IgD-negative memory B cell (primary cell): ENCODE data around the gene MIGA1. TPM values are rescaled to one million over a fixed set of nuclear protein-coding genes. Genes with fewer than 3 reads are reported as not detected.

Experiments
- H3K27ac Mint-ChIP-seq, 3 donors: one replicate each; pipeline ENCODE4 v1.8.0; 2020 to 2022; ENCODE audit warnings: mild to moderate bottlenecking in 3 of 3, mixed read lengths in 3 of 3, moderate library complexity in 1 of 3
- H3K27me3 Mint-ChIP-seq: one replicate; pipeline ENCODE4 v1.8.0; 2021; ENCODE audit warnings: mixed read lengths
- H3K36me3 Mint-ChIP-seq: one replicate; pipeline ENCODE4 v1.8.0; 2020; ENCODE audit warnings: mild to moderate bottlenecking, mixed read lengths
- H3K4me1 Mint-ChIP-seq, 3 donors: one replicate each; pipeline ENCODE4 v1.8.0; 2020 to 2022; ENCODE audit warnings: mixed read lengths in 3 of 3, mild to moderate bottlenecking in 1 of 3
- H3K4me3 Mint-ChIP-seq, 4 donors: one replicate each; pipeline ENCODE4 v1.8.0; 2020 to 2022; ENCODE audit warnings: mild to moderate bottlenecking in 4 of 4, mixed read lengths in 4 of 4, moderate library complexity in 3 of 4
- H3K9me3 Mint-ChIP-seq, 3 donors: one replicate each; pipeline ENCODE4 v1.8.0; 2020 to 2021; ENCODE audit warnings: mixed read lengths in 3 of 3, mild to moderate bottlenecking in 1 of 3
- polyA plus RNA-seq: library from polyadenylated mRNA; unstranded; fragments of 300-500 nt; fragmentation: Illumina TruSeq; gene quantifications from one replicate; pipeline ENCODE4 v1.2.3, GENCODE V29; 2021

Gene MIGA1
- polyA plus RNA-seq, 1 donor from 2014 or later, result 9.1 TPM

DNA sequence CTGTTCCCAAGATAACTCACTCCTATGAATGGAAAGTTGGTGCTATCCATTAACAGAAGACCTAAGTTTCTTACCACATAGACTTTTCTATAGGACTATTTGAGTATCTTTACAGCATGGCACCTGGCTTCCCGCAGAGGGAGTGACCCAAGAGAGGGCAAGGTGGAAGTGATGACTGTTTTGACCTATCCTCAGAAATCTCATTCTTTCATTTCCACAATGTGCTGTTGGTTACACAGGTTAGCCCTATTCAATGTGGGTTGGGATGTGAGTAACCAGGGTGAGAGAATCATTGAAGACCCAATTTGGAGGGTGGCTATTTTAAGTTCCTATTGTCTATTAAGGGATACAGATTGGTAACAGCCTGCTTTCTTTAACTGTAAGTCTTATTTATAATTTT lies 70.6 kb downstream of the MIGA1 start:
- Mint-ChIP-seq H3K4me1 (peaks cover 4% of the 10 kb centered on the region in 3 donors), H3K27ac (no peak overlapping the region), H3K27me3 (no peaks in the 10 kb centered on the region), H3K4me3 (no peak overlapping the region), H3K9me3 (peaks cover 4 to 10% (median 4%) of the 10 kb centered on the region in 3 donors), H3K36me3 (peaks cover 23% of the 10 kb centered on the region)

- Mint-ChIP-seq H3K4me3 (no peak overlapping the region), H3K4me1 (peaks cover 0 to 4% (median 4%) of the 10 kb centered on the region in 3 donors), H3K9me3 (peaks cover 6 to 22% (median 14%) of the 10 kb centered on the region in 3 donors), H3K36me3 (peaks cover 28% of the 10 kb centered on the region), H3K27me3 (no peaks in the 10 kb centered on the region), H3K27ac (no peak overlapping the region)
Measured at GRCh38 chr1:77857552-77857951, 78.1 kb downstream of the MIGA1 start.

DNA sequence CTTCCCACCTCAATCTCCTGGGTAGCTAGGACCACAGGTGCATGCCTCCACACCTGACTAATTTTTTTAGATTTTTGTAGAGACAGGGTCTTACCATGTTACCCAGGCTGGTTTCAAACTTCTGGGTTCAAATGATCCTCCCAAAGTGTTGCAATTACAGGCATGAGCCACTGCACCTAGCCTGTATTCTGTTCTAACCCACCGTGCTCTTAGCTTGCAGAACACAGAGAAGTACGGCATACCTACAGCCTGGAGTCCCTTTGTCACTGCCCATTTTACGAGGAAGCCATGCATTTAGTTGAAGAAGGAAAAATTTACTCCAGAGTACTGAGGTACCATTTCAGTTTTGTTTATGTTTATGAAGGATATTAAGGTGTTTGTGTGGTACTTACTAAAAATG lies 79.3 kb downstream of the MIGA1 start:
- H3K9me3 Mint-ChIP-seq, result peaks cover 6 to 22% (median 10%) of the 10 kb centered on the region in 3 donors
- peaks cover 27% of the 10 kb centered on the region for H3K36me3 Mint-ChIP-seq
- H3K4me3 Mint-ChIP-seq, result no peak overlapping the region
- no peaks in the 10 kb centered on the region for H3K27me3 Mint-ChIP-seq
- no peak overlapping the region for H3K27ac Mint-ChIP-seq
- H3K4me1 Mint-ChIP-seq, result peaks cover 0 to 4% (median 4%) of the 10 kb centered on the region in 3 donors

GRCh38 chr1:77859248-77859647 lies 79.8 kb downstream of the MIGA1 start:
- Mint-ChIP-seq H3K4me1 (peaks cover 0 to 4% (median 0%) of the 10 kb centered on the region in 3 donors), H3K27ac (no peak overlapping the region), H3K9me3 (peaks cover 2 to 19% (median 10%) of the 10 kb centered on the region in 3 donors), H3K4me3 (peak overlapping the region in 1 of 4 donors; percentile 19), H3K27me3 (no peaks in the 10 kb centered on the region), H3K36me3 (peaks cover 22% of the 10 kb centered on the region)

- no peak overlapping the region for H3K4me3 Mint-ChIP-seq
- H3K27ac Mint-ChIP-seq, result peak overlapping the region in 1 of 3 donors; percentile 82
- H3K9me3 Mint-ChIP-seq, result no peaks in the 10 kb centered on the region
- peaks cover 10% of the 10 kb centered on the region for H3K36me3 Mint-ChIP-seq
- no peaks in the 10 kb centered on the region for H3K4me1 Mint-ChIP-seq
- H3K27me3 Mint-ChIP-seq, result no peaks in the 10 kb centered on the region
Measured at GRCh38 chr1:77866296-77866695, 86.8 kb downstream of the MIGA1 start.

- no peak overlapping the region for H3K27ac Mint-ChIP-seq
- H3K27me3 Mint-ChIP-seq, result no peaks in the 10 kb centered on the region
- no peaks in the 10 kb centered on the region for H3K9me3 Mint-ChIP-seq
- peaks cover 14% of the 10 kb centered on the region for H3K36me3 Mint-ChIP-seq
- H3K4me3 Mint-ChIP-seq, result no peak overlapping the region
- H3K4me1 Mint-ChIP-seq, result no peaks in the 10 kb centered on the region
Measured at GRCh38 chr1:77872645-77873044, 93.2 kb downstream of the MIGA1 start.

DNA sequence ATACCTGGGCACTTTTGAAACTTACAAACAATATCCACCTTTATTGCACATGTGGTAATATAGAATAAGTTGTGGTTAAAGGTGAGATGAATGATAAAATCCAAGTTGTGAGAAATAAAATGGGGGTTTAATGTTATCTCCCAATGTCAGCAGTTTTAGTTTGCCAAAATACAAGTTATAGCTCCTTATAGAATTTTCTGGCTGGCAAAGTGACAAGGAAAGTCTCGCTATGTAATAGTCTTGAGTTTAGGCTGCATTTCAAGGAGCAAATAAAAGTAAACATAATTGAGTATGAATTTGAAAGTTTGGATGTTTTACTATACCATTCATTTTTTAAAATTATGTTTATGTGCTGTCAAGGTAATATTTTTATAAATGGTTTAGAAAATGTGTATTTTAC lies 94.0 kb downstream of the MIGA1 start:
- peaks cover 14% of the 10 kb centered on the region for H3K36me3 Mint-ChIP-seq

GRCh38 chr1:77874804-77875445 lies 95.5 kb downstream of the MIGA1 start:
- Mint-ChIP-seq H3K36me3 (peaks cover 14% of the 10 kb centered on the region), H3K4me1 (no peaks in the 10 kb centered on the region), H3K27ac (no peak overlapping the region), H3K9me3 (no peaks in the 10 kb centered on the region), H3K27me3 (no peaks in the 10 kb centered on the region), H3K4me3 (no peak overlapping the region)

More for the DNA sequence above, 94.0 kb downstream of the MIGA1 start:
- H3K27me3 Mint-ChIP-seq, result no peaks in the 10 kb centered on the region
- no peaks in the 10 kb centered on the region for H3K4me1 Mint-ChIP-seq
- H3K4me3 Mint-ChIP-seq, result no peak overlapping the region
- H3K27ac Mint-ChIP-seq, result no peak overlapping the region
- no peaks in the 10 kb centered on the region for H3K9me3 Mint-ChIP-seq

GRCh38 chr1:77876884-77877283 lies 97.4 kb downstream of the MIGA1 start:
- Mint-ChIP-seq H3K27ac (no peak overlapping the region), H3K9me3 (no peaks in the 10 kb centered on the region), H3K36me3 (peaks cover 16% of the 10 kb centered on the region), H3K4me3 (no peak overlapping the region), H3K4me1 (no peaks in the 10 kb centered on the region), H3K27me3 (no peaks in the 10 kb centered on the region)

GRCh38 chr1:77881061-77881460 lies 101.6 kb downstream of the MIGA1 start:
- H3K9me3 Mint-ChIP-seq, result peaks cover 0 to 2% (median 0%) of the 10 kb centered on the region in 3 donors
- H3K27me3 Mint-ChIP-seq, result peaks cover 1% of the 10 kb centered on the region
- H3K4me1 Mint-ChIP-seq, result no peaks in the 10 kb centered on the region
- no peak overlapping the region for H3K4me3 Mint-ChIP-seq
- H3K27ac Mint-ChIP-seq, result no peak overlapping the region
- H3K36me3 Mint-ChIP-seq, result peaks cover 12% of the 10 kb centered on the region

DNA sequence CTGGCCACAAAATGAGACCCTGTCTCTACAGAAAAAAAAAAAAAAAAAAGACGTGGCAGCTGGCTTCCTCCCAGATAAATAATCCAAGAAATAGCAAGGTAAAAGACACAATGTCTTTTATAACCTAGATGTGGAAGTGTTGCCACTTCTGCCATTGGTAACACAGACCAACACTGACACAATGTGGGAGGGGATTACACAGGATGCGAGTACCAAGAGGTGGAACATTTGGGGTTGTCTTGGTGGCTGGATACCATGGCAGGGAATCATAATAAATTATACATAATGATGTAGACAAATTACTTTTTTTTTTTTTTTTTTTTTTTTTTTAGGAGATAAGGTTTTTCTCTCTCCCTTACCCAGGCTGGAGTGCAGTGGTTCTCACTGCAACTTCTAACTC lies 103.0 kb downstream of the MIGA1 start:
- Mint-ChIP-seq H3K4me1 (peaks cover 0 to 1% (median 0%) of the 10 kb centered on the region in 3 donors), H3K36me3 (peaks cover 10% of the 10 kb centered on the region), H3K27ac (no peak overlapping the region), H3K4me3 (no peak overlapping the region), H3K27me3 (peaks cover 4% of the 10 kb centered on the region), H3K9me3 (peaks cover 0 to 4% (median 0%) of the 10 kb centered on the region in 3 donors)

DNA sequence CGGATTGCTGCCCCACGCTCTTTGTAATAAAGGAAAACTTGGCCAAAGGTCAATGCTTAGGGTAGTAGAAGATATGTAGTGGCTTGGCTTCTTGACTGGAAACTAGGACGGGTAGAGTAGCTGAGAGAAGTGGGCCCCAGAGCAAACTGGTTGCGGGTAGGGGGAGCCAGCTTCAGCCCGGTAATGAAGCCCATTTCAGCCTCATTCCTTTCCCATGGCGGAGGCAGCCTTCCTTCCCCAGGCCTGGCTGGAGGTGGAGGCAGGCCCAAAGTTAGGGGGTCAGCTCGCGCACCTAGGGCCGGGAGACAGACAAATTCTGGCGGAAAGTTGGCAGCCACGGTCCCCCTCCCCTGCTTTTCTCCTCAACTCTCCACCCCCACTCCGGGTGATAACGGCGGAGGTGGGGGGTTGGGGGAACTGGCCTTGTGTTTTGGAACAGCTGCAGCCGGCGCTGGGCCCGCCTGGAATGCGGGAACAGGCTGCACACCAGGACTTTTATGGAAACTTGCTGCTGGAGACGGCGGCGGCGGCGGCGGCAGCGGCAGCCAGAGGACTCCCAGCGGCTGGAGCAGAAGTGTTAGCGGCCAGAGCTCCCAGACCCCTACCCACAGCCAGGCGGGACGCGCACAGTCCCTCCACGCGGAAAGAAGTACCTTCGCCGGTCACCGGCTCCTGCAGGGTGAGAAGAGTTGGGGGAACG lies 108.8 kb downstream of the MIGA1 start, which contains the start of gene NEXN:
NEXN (plus strand) TSS at position 544 of the 700 bp plus-strand sequence. CDS start 27,483 bp downstream, outside the sequence.
- Mint-ChIP-seq H3K4me3 (peak within 1 kb of the TSS; percentile 17 to 93 (median 82)), H3K9me3 (peaks cover 0 to 4% (median 0%) of the 10 kb centered on the region in 3 donors), H3K27me3 (peaks cover 15% of the 10 kb centered on the region), H3K4me1 (peaks cover 5 to 8% (median 7%) of the 10 kb centered on the region in 3 donors), H3K36me3 (peaks cover 6% of the 10 kb centered on the region), H3K27ac (peak within 1 kb of the TSS in 1 of 3 donors; percentile 41)

DNA sequence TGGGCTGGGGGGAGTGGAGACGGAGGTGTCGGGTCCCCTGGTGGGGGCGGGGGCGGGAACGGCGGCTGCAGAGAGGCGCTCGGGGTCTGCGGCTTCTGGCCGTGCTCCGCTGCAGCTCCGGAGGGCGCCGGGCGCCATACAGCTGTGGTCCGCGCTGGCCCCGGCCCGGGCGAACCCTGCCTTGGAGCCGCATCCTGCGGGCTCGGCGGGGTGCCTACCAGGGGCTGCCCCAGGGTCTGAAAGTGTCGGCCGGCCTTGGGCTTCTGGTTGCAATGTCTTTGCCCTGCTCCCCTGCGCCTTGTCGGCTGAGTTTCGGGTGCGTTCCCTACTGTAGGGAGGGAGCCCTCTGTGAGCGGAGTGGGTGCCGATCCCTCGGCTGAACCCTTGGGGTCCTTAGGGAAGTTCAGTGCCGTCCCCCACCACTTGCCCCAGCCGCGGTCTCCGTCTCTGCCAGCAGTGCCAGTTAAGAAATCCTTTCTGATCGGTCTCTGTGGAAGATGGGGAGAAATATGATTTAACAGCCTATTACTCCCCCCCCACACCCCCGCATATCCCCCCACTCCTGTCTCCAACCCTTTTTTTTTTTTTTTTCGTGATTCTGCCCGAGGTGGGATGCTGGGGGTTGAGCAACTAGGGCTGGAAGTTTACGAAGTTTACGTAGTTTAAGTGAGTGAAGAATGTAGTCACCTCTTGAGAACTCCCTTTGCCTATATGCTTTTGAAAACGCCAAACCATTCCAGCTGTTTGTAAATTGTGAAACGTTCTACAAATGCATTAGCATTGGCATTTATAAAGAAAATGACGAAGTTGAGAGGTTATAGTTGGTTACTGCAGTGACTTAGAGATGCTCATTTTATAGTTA lies 109.6 kb downstream of the MIGA1 start:
- Mint-ChIP-seq H3K27ac (peak overlapping the region in 1 of 3 donors; percentile 41), H3K36me3 (peaks cover 9% of the 10 kb centered on the region), H3K4me1 (peaks cover 5 to 8% (median 7%) of the 10 kb centered on the region in 3 donors)

DNA sequence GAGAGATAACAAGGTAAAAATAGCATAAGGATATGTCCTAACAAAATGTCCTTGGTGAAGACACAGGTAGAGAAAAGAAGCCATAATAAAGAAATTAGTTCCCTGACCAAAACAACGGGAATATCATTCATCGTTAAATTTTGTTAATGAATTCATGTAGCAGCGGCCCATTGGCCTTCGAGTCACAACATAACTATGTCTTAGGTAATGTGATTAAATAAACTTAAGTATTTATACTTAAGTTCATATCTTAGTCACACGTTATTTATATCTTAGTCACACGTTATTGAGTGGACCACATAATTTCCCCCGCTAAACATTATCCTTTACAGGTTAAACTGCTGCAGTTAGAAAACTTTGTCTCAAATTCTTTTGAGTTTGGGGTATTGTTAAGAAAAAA lies 110.2 kb downstream of the MIGA1 start:
- Mint-ChIP-seq H3K4me3 (peak overlapping the region in 3 of 4 donors; percentile 17 to 91 (median 77)), H3K27ac (peak overlapping the region in 1 of 3 donors; percentile 41), H3K36me3 (peaks cover 9% of the 10 kb centered on the region), H3K27me3 (peaks cover 13% of the 10 kb centered on the region), H3K4me1 (peaks cover 5 to 8% (median 7%) of the 10 kb centered on the region in 3 donors), H3K9me3 (peaks cover 0 to 4% (median 0%) of the 10 kb centered on the region in 3 donors)

More for the DNA sequence above, 109.6 kb downstream of the MIGA1 start:
- Mint-ChIP-seq H3K4me3 (peak overlapping the region; percentile 17 to 93 (median 82)), H3K27me3 (peaks cover 13% of the 10 kb centered on the region), H3K9me3 (peaks cover 0 to 4% (median 0%) of the 10 kb centered on the region in 3 donors)
